AG10803 (cell line): Measurements from ENCODE around the gene SLC25A42.

Experiments
- DNase-seq: peaks from one replicate; pipeline ENCODE4 v3.0.0; 2010; ENCODE audit warnings: low read depth
- H3K4me3 ChIP-seq: 2 replicates; pipeline ENCODE4 v1.5.1; 2011; ENCODE audit warnings: mild to moderate bottlenecking, low read length, control low read depth
- CTCF ChIP-seq: conservative IDR thresholded peaks from 2 replicates; pipeline ENCODE4 v1.5.1; 2011; ENCODE audit warnings: mild to moderate bottlenecking, low read length, control low read depth, inconsistent platforms

Gene SLC25A42

DNA sequence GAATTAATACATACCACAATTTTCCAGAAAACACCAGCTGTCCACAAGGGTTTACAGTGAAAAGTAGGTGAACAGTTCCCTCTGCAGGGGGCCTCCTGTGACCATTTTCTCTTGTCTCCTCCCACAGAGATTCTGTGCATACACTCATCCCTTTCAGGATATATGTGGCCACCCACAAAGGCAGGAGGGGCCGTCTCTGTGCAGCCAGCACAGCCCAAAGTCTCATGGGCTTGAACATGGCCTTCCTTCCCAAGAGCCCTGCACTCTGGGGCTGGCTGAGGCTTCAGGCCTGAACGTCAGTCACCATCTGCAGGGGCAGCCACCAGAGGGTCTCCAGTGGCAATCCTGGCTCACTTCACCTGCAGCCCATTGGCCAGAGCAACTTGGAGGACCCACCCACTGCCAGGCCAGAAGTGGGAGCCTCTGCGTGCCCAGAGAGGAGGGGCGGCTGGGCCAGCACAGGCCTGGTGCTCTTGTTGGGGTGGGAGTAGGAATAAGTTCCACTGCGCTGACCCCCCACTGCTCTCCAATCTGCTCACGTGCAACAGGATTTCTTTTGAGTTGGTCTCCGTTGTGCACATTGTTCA is 49.3 kb downstream of the SLC25A42 start:
- no peak overlapping the region for H3K4me3 ChIP-seq
- DNase-seq = no peak
- TF ChIP-seq CTCF = no peak

GRCh38 chr19:19115954-19116353 is 52.2 kb downstream of the SLC25A42 start:
- no peak overlapping the region for H3K4me3 ChIP-seq
- DNase-seq = no peak
- TF ChIP-seq CTCF = peak; percentile 53

- DNase-seq = no peak
- TF ChIP-seq CTCF = no peak
- H3K4me3 ChIP-seq = no peak overlapping the region
Observed at GRCh38 chr19:19119325-19120237, 55.8 kb downstream of the SLC25A42 start.

GRCh38 chr19:19120308-19121231 is 56.8 kb downstream of the SLC25A42 start:
- no peak for TF ChIP-seq CTCF
- DNase-seq = peak; percentile 49
- H3K4me3 ChIP-seq = no peak overlapping the region

DNA sequence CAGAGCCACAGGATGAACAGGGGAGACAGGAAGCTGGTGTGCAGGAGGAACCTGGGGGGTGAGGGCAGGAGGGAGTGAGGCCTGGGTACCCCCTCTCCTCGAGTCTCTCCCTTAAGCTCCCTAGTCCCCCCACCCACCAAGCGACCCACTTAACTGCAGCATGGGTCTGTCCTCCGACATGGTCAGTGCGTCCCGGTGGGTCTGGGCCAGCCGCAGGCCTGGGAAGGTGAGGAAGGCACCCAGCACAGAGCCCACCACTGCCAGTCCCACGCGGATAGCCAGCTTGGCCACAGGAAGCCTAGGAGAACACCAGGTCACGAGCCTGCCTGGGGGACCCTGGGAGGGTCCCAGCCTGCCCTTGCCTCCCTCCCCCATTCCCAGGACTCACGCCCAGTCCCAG is 57.6 kb downstream of the SLC25A42 start:
- DNase-seq = no peak
- H3K4me3 ChIP-seq = no peak overlapping the region
- TF ChIP-seq CTCF = no peak

GRCh38 chr19:19122902-19123301 is 59.1 kb downstream of the SLC25A42 start:
- no peak for TF ChIP-seq CTCF
- H3K4me3 ChIP-seq = no peak overlapping the region
- DNase-seq = no peak
